Caco-2 (cell line): Measurements from ENCODE around the gene OBI1. TPM values are rescaled to one million over a fixed set of nuclear protein-coding genes. Genes with fewer than 3 reads are reported as not detected.

Source experiments
- BruUV-seq: library from RNA; stranded (reverse); fragments of 400-500 nt; replicated peaks from 2 replicates; lab custom pipeline; 2021; lab: Mats Ljungman, UMichigan
- CTCF ChIA-PET: fragments of 300-600 bp; sonication (Branson Sonifier 250); formaldehyde crosslinking; loops from one replicate; lab custom pipeline; 2022; ENCODE audit warnings: antibody characterized with exemption; lab: Charles Lee
- POLR2A ChIA-PET: fragments of 300-600 bp; sonication (Branson Sonifier 250); formaldehyde crosslinking; loops from one replicate; lab custom pipeline; 2022; ENCODE audit warnings: antibody characterized with exemption; lab: Charles Lee
- DNase-seq, 2 experiments: peaks; one replicate each; pipeline versions ENCODE4 v3.0.0 to v3.0.0-alpha.2; 2020 to 2022
- H3K27me3 ChIP-seq: replicated peaks from 2 replicates; pipeline ENCODE4 v1.6.0; 2011; ENCODE audit warnings: low read length; ENCODE audit not compliant: control insufficient read depth, insufficient read depth
- H3K36me3 ChIP-seq: 2 replicates; pipeline ENCODE4 v1.5.1; 2011; ENCODE audit warnings: low read length; ENCODE audit not compliant: control insufficient read depth, insufficient read depth
- H3K4me1 ChIP-seq: fragments of 250-450 bp; sonication (Bioruptor Pico); 2 replicates; pipeline ENCODE4 v1.5.1; 2020; ENCODE audit warnings: mild to moderate bottlenecking
- H3K4me3 ChIP-seq: 2 replicates; pipeline ENCODE4 v1.5.1; 2011; ENCODE audit warnings: low read depth, mild to moderate bottlenecking, control low read depth, low read length
- H3K9me3 ChIP-seq: fragments of 250-450 bp; sonication (Bioruptor Pico); 2 replicates; pipeline ENCODE4 v1.5.1; 2020; ENCODE audit warnings: mild to moderate bottlenecking, moderate library complexity
- H3K27ac Mint-ChIP-seq: one replicate; pipeline ENCODE4 v1.8.0; 2022; ENCODE audit warnings: mixed read lengths; ENCODE audit not compliant: unreplicated experiment
- H3K27me3 Mint-ChIP-seq: one replicate; pipeline ENCODE4 v1.8.0; 2022; ENCODE audit warnings: mixed read lengths; ENCODE audit not compliant: insufficient read depth, unreplicated experiment
- H3K36me3 Mint-ChIP-seq: one replicate; pipeline ENCODE4 v1.8.0; 2022; ENCODE audit warnings: mild to moderate bottlenecking, mixed read lengths; ENCODE audit not compliant: insufficient read depth, unreplicated experiment
- H3K4me1 Mint-ChIP-seq: one replicate; pipeline ENCODE4 v1.8.0; 2022; ENCODE audit warnings: low read depth, mixed read lengths; ENCODE audit not compliant: unreplicated experiment
- H3K4me3 Mint-ChIP-seq: one replicate; pipeline ENCODE4 v1.8.0; 2022; ENCODE audit warnings: mild to moderate bottlenecking, moderate library complexity, mixed read lengths; ENCODE audit not compliant: unreplicated experiment
- H3K9me3 Mint-ChIP-seq: one replicate; pipeline ENCODE4 v1.8.0; 2022; ENCODE audit warnings: mixed read lengths; ENCODE audit not compliant: unreplicated experiment
- intact Hi-C: fragments of 100-400 bp; cut with micrococcal nuclease; formaldehyde crosslinking; loops from one replicate; pipeline ENCODE4 v1.10.0; 2022; ENCODE audit not compliant: unreplicated experiment
- total RNA-seq: library from RNA; stranded (reverse); gene quantifications from 2 replicates; pipeline ENCODE4 v1.2.3, GENCODE V29; 2022
- TF ChIP-seq, protein P1 (sequence below), 2 experiments: fragments of 200-600 bp in 1 of 2; IDR thresholded peaks; 1 replicate in 1 of 2; 2 replicates in 1 of 2; pipeline versions ENCODE4 v1.5.1 to v1.8.0; 2011 to 2022; ENCODE audit warnings: antibody characterized with exemption in 1 of 2, control low read depth in 1 of 2, inconsistent platforms in 1 of 2, low read depth in 1 of 2, low read length in 1 of 2, mild to moderate bottlenecking in 1 of 2, moderate library complexity in 1 of 2; ENCODE audit not compliant: insufficient read depth in 1 of 2, severe bottlenecking in 1 of 2, unreplicated experiment in 1 of 2

OBI1 gene
- total RNA-seq, 1 experiment from 2014 or later = 19.9 TPM

DNA sequence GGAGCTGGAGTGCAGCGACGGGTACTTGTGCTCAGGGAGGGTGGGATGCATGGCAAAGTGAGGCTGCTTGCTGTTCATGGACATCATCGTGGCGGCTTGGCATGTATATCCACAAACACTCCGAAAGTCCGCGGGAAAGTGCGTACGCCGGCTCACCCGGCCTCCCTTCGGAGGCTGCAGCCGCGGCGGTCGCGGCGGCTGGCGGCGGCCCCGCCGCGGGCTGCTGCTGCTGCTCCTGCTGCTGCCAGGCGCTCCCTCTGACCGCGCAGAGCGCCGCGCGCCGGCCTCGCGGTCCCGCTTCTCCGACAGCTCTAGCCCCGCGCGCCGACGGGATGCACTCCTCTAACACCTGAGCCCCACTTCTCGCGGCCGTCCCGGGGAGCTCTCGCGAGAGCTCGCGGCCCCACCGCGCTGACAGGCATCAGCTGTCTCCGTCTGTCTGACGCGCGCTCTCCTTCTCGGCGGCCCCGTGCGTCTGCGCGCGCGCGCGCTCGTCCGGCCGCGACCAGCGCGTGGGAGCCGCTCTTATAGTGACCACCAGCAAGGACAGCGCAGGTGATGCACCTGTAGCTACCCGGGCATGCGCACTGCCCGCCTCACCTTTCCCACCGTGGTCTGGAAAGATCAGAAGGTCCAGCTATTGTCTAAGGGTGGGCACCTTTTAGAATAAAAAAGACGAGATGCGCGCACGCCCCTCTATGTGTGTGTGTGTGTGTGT lies 55.6 kb downstream of the OBI1 start, which contains the start of gene POU4F1:
Gene POU4F1, minus strand, starts transcription at position 313 of the 718 bp plus-strand sequence. Its CDS starts 226 bp downstream, at position 87.
- POLR2A ChIA-PET = interaction anchor here (0.6 kb wide), 1 partner anchor 54 kb away, joined by 3 read pairs; no protein-coding TSS in a partner anchor
- Mint-ChIP-seq H3K36me3 (peaks cover 6% of the 10 kb centered on the region), H3K9me3 (no peaks in the 10 kb centered on the region), H3K4me3 (peak within 1 kb of the TSS; percentile 78), H3K27ac (peak within 1 kb of the TSS; percentile 35), H3K4me1 (no peaks in the 10 kb centered on the region), H3K27me3 (peaks cover 3% of the 10 kb centered on the region)
- H3K4me3 ChIP-seq = peak within 1 kb of the TSS; percentile 78
- no peaks in the 10 kb centered on the region for H3K36me3 ChIP-seq
- TF ChIP-seq, protein P1, sequence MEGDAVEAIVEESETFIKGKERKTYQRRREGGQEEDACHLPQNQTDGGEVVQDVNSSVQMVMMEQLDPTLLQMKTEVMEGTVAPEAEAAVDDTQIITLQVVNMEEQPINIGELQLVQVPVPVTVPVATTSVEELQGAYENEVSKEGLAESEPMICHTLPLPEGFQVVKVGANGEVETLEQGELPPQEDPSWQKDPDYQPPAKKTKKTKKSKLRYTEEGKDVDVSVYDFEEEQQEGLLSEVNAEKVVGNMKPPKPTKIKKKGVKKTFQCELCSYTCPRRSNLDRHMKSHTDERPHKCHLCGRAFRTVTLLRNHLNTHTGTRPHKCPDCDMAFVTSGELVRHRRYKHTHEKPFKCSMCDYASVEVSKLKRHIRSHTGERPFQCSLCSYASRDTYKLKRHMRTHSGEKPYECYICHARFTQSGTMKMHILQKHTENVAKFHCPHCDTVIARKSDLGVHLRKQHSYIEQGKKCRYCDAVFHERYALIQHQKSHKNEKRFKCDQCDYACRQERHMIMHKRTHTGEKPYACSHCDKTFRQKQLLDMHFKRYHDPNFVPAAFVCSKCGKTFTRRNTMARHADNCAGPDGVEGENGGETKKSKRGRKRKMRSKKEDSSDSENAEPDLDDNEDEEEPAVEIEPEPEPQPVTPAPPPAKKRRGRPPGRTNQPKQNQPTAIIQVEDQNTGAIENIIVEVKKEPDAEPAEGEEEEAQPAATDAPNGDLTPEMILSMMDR (IDR thresholded peaks at IDR 0.05; ENCODE audit: insufficient read depth in 1 of 2, low read depth in 1 of 2, low read length in 1 of 2, severe bottlenecking in 1 of 2, unreplicated experiment in 1 of 2) = no peak
- intact Hi-C loops = loop anchor here (1.0 to 10.0 kb wide), 4 partner anchors 55 to 467 kb away; no protein-coding TSS in a partner anchor
- BruUV-seq = no TSS peak
- DNase-seq = peak; percentile 91 to 96
- CTCF ChIA-PET = interaction anchor here (0.6 to 1.4 kb wide), 6 partner anchors 17 to 1968 kb away, joined by 3 to 8 read pairs (median 4); no protein-coding TSS in a partner anchor
- no peaks in the 10 kb centered on the region for H3K9me3 ChIP-seq
- no peaks in the 10 kb centered on the region for H3K27me3 ChIP-seq
- peaks cover 7% of the 10 kb centered on the region; the same call in 1 of the 2 replicates for H3K4me1 ChIP-seq

DNA sequence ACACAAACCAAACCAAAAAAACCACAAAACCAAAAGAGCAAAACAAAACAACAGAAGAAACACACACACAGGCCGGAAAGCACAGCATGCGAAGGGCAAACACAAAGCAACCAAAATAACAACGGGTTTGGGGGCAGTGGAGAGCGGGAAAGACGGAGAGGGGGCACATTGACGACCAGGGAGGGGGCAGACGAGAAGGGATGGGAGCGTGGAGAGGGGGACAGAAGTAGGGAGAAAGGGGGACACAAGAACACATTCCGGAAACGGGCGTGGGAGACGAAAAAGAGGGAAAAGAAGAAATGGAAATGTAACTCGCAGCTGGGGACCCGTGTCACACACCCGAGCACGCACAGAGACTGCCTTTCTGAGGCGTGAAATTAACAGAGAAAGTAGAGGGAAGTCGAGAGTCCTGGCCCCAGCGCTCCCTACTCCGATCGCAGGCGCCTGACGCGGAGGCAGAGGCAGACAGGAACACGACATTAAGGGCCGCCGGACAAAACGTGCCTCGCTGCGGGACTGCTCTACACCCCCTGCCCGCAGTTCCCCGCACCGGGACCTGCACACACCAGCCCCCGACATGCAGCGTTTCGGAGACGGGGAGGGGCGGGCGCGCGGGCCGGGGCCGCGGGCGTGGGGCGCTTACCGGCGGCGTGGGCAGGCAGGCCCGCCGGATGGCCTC lies 56.3 kb downstream of the OBI1 start:
- Mint-ChIP-seq H3K36me3 (peaks cover 6% of the 10 kb centered on the region), H3K27me3 (peaks cover 3% of the 10 kb centered on the region), H3K27ac (peak overlapping the region; percentile 35), H3K4me1 (no peaks in the 10 kb centered on the region), H3K9me3 (no peaks in the 10 kb centered on the region), H3K4me3 (peak overlapping the region; percentile 78)
- ChIA-PET CTCF (interaction anchor here (1.4 kb wide), 1 partner anchor 16 kb away, joined by 8 read pairs; no protein-coding TSS in a partner anchor), POLR2A (no interaction called here)
- Histone ChIP-seq H3K9me3 (no peaks in the 10 kb centered on the region), H3K27me3 (no peaks in the 10 kb centered on the region), H3K4me3 (peak overlapping the region; percentile 78), H3K4me1 (peaks cover 7% of the 10 kb centered on the region; the same call in 1 of the 2 replicates), H3K36me3 (no peaks in the 10 kb centered on the region)
- intact Hi-C loops = loop anchor here (1.0 to 10.0 kb wide), 4 partner anchors 56 to 466 kb away; no protein-coding TSS in a partner anchor
- TF ChIP-seq, protein P1 (IDR thresholded peaks at IDR 0.05; ENCODE audit: insufficient read depth in 1 of 2, low read depth in 1 of 2, low read length in 1 of 2, severe bottlenecking in 1 of 2, unreplicated experiment in 1 of 2) = no peak
- DNase-seq = no peak
- no TSS peak for BruUV-seq
